Vagina (tissue), 2 donors: ENCODE results near the gene KLHL33.

Experiments
- POLR2A ChIP-seq, 2 donors: fragments of 450-650 bp; IDR thresholded peaks; one replicate each; pipeline ENCODE4 v1.6.1; 2017; ENCODE audit warnings: antibody characterized with exemption in 2 of 2, mild to moderate bottlenecking in 2 of 2, moderate library complexity in 2 of 2
- TF ChIP-seq, protein P1 (sequence below), 3 experiments: fragments of 450-650 bp in 2 of 3; fragments of 200-600 bp in 1 of 3; sonication (generic) in 1 of 3; IDR thresholded peaks; one replicate each; pipeline ENCODE4 v1.5.1; 2017 to 2019; ENCODE audit warnings: antibody characterized with exemption in 3 of 3, mild to moderate bottlenecking in 2 of 3, moderate library complexity in 2 of 3

DNA sequence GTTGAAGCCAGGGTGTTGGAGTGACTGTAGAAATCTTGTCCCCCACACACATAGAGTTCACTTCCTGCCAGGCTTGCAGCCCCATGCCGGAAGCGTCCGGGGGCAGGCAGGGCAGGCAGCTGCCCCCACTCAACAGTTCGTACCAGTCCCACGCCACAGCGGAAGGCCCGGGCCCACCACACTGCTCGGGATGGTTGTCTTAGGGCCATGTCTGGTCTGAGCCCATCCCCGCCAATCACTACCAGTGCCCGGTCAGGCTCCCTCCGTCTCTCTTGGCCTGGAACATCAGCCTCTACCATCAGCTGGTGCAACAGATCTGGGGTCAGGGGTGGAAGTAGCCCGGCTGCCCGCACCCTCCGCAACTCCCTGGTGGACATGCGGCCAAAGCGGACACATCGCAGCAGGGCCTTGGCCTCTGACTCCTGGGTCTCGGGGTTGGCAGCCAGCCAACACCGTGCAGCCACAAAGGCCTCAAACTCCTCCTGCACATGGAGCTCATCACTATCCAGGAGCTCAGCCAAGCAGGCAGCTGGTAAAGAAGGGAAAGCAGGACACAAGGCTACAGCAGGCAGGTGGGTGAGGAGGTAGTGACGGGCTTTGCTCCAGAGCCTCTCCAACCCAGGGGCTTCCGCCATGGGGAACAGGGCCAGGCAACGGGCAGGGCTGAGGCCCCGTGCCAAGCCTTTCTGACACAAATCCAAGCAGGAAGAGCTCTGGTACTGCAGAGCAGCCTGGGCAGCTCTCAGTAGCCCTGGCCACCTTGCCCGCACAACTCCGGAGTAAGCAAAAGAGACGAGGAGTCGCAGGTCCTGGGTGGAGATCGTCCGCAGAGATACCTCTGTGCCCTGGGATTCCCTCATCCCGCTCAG, 5.9 kb downstream of the KLHL33 start:
- TF ChIP-seq, protein P1, sequence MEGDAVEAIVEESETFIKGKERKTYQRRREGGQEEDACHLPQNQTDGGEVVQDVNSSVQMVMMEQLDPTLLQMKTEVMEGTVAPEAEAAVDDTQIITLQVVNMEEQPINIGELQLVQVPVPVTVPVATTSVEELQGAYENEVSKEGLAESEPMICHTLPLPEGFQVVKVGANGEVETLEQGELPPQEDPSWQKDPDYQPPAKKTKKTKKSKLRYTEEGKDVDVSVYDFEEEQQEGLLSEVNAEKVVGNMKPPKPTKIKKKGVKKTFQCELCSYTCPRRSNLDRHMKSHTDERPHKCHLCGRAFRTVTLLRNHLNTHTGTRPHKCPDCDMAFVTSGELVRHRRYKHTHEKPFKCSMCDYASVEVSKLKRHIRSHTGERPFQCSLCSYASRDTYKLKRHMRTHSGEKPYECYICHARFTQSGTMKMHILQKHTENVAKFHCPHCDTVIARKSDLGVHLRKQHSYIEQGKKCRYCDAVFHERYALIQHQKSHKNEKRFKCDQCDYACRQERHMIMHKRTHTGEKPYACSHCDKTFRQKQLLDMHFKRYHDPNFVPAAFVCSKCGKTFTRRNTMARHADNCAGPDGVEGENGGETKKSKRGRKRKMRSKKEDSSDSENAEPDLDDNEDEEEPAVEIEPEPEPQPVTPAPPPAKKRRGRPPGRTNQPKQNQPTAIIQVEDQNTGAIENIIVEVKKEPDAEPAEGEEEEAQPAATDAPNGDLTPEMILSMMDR (IDR thresholded peaks at IDR 0.05): no peak
- no peak for TF ChIP-seq POLR2A (IDR thresholded peaks at IDR 0.05)
